ENCODE data around the gene ITGB5.
A peak's percentile ranks its signal among the peaks of the same experiment; 100 is the strongest.
"Not testable (repeated sequence)": the region's sequence is repeated elsewhere in the genome, so short reads cannot be mapped to it uniquely, and the experiment has no call there.

Gene ITGB5

DNA sequence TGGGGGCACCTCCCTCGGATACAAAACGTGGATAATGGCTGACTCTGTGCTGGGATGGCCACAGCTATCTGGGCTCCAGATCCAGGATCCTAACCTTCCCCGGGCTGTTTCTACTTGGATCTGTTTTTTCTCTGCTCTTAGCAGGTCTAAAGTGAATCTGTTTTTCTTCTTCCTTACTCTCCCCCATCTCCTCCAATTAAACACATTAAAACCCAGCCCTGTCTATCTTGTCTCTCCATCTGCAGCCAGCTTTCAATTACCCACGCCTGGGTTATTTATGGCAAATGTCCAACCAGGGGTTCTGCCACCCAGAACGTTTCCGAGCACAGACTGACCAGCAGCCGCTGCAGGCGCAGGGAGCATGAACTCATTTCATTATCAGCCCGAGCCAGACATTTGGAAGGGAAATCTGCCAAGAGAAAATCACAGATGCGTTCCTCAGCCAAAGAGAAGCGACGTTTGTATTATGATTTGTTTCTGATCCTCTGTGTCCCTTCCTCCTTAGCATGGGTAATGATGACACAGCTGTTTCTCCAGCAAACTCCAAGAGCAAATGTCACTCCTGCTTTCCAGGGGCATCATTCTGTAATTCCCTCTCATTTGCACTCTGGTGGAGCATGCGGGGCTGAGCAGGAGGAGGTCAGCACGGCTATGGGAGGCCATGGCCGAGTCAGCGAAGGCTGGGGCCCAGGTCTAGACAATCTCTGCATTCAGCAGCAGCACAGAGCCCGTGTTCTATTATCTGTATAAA, 114.9 kb downstream of the ITGB5 start:
- DNase-seq (ENCODE audit: low spot score): peak; percentile 58

DNA sequence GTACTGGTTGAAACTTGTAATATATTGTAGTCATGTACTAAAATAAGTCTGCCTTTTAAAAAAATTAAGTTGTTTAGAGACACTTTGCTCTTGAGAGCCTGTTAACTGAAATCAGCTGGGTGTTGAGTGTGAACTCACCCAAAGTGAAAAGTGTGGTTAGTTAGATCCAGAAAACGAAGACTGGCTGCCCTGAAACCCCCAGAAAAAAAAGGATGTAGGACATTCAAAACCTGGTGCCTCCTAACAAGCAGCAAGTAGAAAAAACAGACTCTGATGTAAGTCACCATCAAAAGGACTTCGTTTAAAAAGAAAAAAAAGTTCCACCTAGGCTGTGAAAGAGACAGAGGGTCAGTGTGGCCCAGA, 116.1 kb downstream of the ITGB5 start:
- no peak for DNase-seq (ENCODE audit: low spot score)

GRCh38 chr3:124770336-124771082, 116.7 kb downstream of the ITGB5 start:
- DNase-seq (ENCODE audit: low spot score): no peak

GRCh38 chr3:124769462-124769861, 117.7 kb downstream of the ITGB5 start:
- no peak for DNase-seq (ENCODE audit: low spot score)

- DNase-seq (ENCODE audit: low spot score): no peak
Observed at GRCh38 chr3:124768812-124769211, 118.4 kb downstream of the ITGB5 start.

DNA sequence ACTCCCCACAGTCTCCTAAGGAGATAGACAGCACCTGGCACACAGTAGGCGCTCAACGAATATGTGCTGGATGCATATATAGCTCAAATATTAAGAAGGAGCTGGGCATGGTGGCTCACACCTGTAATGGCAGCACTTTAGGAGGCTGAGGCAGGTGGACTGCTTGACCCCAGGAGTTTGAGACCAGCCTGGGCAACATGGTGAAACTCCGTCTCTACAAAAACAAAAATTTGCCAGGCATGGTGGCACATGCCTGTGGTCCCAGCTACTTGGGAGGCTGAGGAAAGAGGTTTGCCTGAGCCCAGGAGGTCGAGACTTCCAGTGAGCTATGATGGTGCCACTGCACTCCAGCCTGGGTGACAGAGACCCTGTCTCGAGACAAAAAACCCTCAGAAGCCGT, 119.5 kb downstream of the ITGB5 start:
- DNase-seq (ENCODE audit: low spot score): no peak

DNA sequence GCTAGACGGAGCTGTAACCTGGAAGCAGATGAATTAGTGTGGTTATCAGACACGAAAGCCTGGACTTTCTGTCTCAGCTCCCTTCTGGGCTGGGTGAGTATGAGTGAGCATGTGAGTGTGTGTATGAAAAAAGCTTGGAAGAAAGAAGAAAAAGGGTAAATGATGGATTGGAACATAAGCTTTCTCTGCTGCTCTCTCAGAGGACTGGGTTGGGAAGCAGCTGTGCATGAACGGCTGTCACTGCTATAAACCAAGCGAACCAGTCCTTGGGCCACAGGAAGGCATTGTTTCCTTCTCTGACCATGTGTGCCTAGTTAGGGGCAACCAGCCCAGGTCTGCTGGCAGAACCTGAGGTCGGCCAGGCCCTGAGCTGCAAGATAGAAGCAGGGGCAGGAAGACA, 119.9 kb downstream of the ITGB5 start:
- DNase-seq (ENCODE audit: low spot score): no peak

DNA sequence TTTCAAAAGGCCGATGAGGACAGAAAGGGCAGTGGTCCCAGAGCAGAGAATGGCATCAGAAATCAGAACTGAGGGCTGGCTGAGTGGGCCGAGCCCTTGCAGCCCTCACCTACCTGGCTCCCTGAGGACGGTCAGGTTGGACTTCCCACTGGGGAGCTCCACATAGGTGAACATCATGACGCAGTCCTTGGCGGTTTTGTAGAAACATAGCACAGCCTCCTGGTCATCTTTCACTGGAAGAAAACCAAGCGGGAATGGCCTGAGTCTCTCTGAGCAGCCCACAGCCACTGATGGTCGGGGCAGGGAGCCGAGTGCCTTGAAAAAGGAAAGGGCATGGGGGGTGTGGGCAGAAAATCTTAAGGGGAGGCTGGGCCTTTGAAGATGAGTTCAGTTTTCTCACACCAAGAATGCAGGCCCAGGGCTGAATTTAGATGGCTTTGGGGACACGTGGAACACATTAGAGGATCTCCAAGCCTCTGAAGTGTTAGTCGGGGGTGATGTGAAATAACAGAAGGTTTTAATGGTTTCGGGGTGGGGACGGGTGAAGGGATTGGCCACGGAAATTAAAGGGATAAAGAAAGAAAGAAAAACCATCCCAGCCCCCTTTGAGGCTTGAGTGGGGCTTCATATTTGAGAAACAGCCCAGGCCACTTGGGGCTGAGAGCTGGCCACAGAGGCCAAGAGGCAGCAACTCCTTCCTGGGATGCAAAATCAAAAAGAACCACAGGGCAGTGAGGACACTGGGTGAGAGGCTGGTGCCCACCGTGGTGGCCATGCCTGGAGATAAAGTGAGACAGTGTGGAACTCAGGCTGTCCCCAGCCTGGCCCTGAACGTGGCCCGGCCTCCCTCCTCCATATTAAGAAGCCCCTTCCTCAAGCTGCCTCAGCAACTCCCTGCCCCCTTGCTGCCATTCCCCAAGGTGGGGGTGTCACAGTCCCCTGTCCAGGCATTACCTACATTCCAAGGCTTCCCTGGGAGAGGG, 120.8 kb downstream of the ITGB5 start:
- DNase-seq (ENCODE audit: low spot score): no peak

DNA sequence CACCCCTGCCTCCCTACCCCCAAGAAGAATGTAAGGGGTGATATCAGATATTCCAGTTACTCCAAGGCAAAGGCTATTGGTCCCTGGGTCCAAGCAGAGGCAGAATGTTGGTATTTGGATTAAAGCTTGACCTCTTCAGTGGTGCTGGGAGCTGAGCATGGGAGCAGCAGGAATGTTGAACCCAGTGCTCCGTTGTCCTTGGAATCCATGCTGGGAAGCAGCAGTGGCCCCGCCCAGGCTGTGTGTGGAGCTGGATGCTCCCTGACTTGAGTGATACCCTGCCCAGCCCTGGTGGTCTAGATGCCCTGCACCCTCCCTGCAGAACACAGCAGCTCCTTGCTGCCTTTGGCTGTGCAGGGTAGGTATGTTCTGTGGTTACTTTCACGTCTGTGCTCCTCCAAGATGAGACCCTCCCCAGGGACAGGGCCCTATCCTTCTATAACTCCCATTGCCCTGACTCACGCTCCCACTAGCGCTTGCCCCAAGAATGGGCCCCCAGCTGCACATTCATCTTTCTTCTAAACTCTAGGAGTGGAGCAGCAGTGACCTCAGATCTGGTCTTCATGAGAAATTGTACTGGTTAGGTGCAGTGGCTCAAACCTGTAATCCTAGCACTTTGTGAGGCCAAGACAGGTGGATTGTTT, 121.8 kb downstream of the ITGB5 start:
- DNase-seq (ENCODE audit: low spot score): no peak

DNA sequence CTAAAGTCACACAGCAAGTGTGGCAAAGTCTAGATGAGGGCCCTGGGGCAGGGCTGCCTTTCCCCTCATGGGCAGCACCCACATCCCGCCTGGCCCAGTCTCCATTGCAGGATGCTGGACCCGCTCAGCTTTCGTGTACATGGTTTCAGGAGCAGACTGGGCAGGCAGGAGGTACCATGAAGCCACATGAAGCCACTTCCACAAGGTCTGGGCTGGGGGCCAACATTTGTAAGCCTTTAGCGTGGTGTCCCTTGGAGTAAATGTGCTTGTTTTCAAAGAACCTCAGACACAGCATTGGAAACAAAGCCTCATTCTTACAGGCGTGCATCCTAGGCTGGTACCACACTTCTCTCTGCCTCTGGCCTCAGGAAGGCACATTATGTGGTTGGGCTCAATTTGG, 122.4 kb downstream of the ITGB5 start:
- no peak for DNase-seq (ENCODE audit: low spot score)

DNA sequence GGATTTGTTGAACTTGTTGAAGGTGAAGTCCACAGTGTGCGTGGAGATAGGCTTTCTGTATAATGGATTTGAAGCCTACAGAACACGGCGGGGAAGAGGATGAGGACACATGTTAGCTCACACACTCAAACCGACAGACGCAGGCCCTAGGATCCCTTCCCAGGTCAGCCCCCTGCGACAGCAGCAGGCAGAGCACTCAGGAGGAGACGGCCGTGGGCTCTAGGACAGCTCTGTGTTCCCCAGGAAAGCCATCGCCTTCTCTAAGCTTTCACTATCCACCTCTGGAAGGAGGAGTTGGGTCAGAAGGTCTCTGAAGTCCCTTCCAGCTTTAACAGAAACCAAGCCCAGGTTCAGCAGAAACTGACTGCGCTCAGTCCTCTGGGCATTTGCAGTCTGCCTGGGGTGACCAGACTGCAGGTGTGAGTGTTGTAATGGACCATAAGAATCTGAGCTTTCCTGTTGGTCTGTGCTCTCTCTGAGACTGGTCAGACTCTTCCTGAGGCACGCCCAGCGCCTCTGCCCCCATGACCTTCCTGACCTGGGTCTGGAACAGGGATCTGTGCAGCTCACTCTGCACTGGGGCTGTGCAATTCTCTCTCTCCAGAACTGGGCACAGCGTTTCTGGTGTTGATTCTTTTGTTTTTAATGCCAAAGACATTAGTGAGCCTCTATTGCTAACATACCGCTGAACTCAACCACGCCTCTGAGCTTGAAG, 123.4 kb downstream of the ITGB5 start:
- no peak for DNase-seq (ENCODE audit: low spot score)

DNA sequence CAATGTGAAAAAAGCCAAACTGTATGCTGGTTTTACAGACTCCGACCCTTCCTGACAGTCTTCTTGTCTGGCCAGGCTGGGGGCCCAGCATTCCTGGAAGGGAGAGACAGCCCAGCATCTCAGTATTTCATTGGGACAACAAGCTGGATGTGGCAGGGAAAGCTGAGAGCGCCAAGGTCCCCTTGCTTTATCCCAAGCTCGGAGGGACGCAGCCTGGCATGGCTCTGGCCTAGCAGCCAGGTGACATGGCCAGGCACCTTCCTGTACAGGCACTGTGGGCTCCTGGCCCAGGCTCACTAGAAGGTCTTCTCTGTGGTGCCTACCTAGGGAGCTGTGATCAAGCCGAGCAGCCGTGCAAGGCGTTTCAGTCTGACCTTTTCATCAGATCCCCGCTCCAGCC, 124.0 kb downstream of the ITGB5 start:
- DNase-seq (ENCODE audit: low spot score): no peak

DNA sequence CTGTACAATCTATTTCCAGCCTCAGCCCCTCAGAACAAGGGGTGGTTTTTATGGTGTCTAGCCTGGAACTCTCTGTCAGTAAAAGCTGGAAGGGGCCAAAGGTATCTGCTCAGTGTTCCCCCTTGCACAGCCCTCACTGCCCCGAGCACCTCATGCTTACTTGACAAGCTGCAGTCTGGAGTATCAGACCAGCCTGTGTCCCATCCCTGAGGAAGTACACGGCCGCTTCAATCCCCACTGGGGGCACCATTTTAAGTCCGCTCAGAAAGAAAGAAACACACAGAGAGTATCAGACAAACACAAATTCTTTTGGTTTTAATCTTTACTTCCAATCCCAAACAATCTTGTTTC, 124.5 kb downstream of the ITGB5 start:
- DNase-seq (ENCODE audit: low spot score): no peak

GRCh38 chr3:124761935-124762660, 125.1 kb downstream of the ITGB5 start:
- no peak for DNase-seq (ENCODE audit: low spot score)

- peak; percentile 70 for DNase-seq (ENCODE audit: low spot score)
Observed at GRCh38 chr3:124761250-124761796, 125.8 kb downstream of the ITGB5 start.

- no peak for DNase-seq (ENCODE audit: low spot score)
Observed at GRCh38 chr3:124760601-124761000, 126.6 kb downstream of the ITGB5 start.

GRCh38 chr3:124759666-124760401, 127.3 kb downstream of the ITGB5 start:
- DNase-seq (ENCODE audit: low spot score): no peak

- no peak for DNase-seq (ENCODE audit: low spot score)
Observed at GRCh38 chr3:124758851-124759635, 128.1 kb downstream of the ITGB5 start.

- not testable (repeated sequence) for DNase-seq (ENCODE audit: low spot score)
Observed at GRCh38 chr3:124757926-124758325, 129.2 kb downstream of the ITGB5 start.

Measured in kidney capillary endothelial cell (primary cell).